T-helper 17 cell (primary cell): ENCODE measurements around the gene TMEM243. TPM values are rescaled to one million over a fixed set of nuclear protein-coding genes. Genes with fewer than 3 reads are reported as not detected.
"Not testable (repeated sequence)": the region's sequence is repeated elsewhere in the genome, so short reads cannot be mapped to it uniquely, and the experiment has no call there.

Source experiments
- ATAC-seq: fragments of 150-1000 bp; cut with Tn5 transposase; 2 replicates; pipeline ENCODE4 v1.10.0; 2021; ENCODE audit warnings: mild to moderate bottlenecking, moderate library complexity
- DNase-seq, 3 donors: peaks; one replicate each; pipeline versions ENCODE4 v3.0.0 to v3.0.0-alpha.2; 2020 to 2021
- H3K9me3 ChIP-seq: one replicate; pipeline ENCODE4 v1.7.0; 2013; ENCODE audit warnings: low read length, mild to moderate bottlenecking; ENCODE audit not compliant: control insufficient read depth, poor library complexity, severe bottlenecking
- H3K27ac Mint-ChIP-seq: one replicate; pipeline ENCODE4 v1.8.0; 2022; ENCODE audit warnings: mild to moderate bottlenecking, moderate library complexity, mixed read lengths
- H3K27me3 Mint-ChIP-seq: one replicate; pipeline ENCODE4 v1.8.0; 2022; ENCODE audit warnings: mixed read lengths
- H3K36me3 Mint-ChIP-seq: one replicate; pipeline ENCODE4 v1.8.0; 2022; ENCODE audit warnings: low read depth, mixed read lengths
- H3K4me1 Mint-ChIP-seq: one replicate; pipeline ENCODE4 v1.8.0; 2022; ENCODE audit warnings: mild to moderate bottlenecking, mixed read lengths
- H3K4me3 Mint-ChIP-seq: one replicate; pipeline ENCODE4 v1.8.0; 2022; ENCODE audit warnings: mild to moderate bottlenecking, moderate library complexity, mixed read lengths
- total RNA-seq, 4 donors: library from RNA in 2 of 4; stranded (reverse) in 2 of 4; gene quantifications; one replicate each; pipeline ENCODE4 v1.2.3 and lab custom pipeline; 2022 to 2026

TMEM243 gene
- total RNA-seq, 2 donors from 2014 or later, result 96.5 to 123 TPM

DNA sequence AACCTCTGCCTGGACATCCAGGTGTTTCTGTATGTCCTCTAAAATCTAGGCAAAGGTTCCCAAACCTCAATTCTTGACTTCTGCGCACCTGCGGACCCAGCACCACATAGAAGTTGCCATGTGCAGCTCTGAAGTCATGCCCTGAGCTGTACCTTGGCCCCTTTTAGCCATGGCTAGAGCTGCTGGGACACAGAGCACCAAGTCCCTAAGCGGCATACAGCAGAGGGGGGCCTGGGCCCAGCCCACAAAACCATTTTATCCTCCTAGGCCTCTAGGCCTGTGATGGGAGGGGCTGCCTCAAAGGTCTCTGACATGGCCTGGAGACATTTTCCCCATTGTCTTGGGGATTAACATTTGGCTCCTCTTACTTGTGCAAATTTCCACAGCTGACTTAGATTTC, 14.6 kb downstream of the TMEM243 start:
- H3K36me3 Mint-ChIP-seq, result peaks cover 2% of the 10 kb centered on the region
- no peaks in the 10 kb centered on the region for H3K9me3 ChIP-seq
- ATAC-seq (no peak), DNase-seq (no peak)
- no peaks in the 10 kb centered on the region for H3K27me3 Mint-ChIP-seq
- H3K4me3 Mint-ChIP-seq, result no peak overlapping the region
- no peak overlapping the region for H3K27ac Mint-ChIP-seq
- H3K4me1 Mint-ChIP-seq, result peaks cover 31% of the 10 kb centered on the region

DNA sequence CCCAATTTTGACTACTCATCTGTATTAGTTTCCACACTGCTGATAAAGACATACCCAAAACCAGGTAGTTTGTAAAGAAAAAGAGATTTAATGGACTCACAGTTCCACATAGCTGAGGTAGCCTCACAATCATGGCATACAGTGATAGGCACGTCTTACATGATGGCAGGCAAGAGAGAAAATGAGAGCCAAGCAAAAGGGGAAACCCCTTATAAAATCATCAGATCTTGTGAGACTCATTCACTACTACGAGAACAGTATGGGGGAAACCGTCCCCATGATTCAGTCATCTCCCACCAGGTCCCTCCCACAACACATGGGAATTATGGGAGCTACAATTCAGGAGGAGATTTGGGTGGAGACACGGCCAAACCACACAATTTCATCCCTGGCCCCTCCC, 15.6 kb downstream of the TMEM243 start:
- H3K27ac Mint-ChIP-seq, DNase-seq, ATAC-seq, H3K4me3 Mint-ChIP-seq, H3K27me3 Mint-ChIP-seq, H3K9me3 ChIP-seq, H3K36me3 Mint-ChIP-seq: not testable (repeated sequence)
- H3K4me1 Mint-ChIP-seq, result peaks cover 29% of the 10 kb centered on the region

DNA sequence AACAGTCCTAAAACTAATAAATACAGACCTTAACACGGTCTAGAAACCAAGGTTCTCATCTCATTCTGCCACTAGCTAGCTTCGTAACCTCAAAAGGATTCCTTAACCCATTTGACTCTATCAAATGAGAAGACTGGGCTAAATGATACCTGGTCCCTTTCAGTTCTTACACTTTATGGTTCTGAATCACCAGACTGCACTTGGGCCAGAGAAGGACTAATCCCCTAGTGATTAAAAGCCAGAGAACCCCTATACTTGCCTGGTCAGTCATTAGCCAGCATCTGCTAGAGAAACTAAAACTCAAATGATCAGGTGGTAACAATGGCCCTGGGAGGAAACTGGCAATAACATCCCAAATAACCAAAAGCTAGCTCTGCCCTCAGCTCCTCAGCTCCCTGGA, 16.8 kb downstream of the TMEM243 start:
- ATAC-seq (no peak), DNase-seq (no peak)
- Mint-ChIP-seq H3K27ac (no peak overlapping the region), H3K36me3 (peaks cover 2% of the 10 kb centered on the region), H3K27me3 (no peaks in the 10 kb centered on the region), H3K4me1 (peaks cover 23% of the 10 kb centered on the region), H3K4me3 (no peak overlapping the region)
- no peaks in the 10 kb centered on the region for H3K9me3 ChIP-seq

DNA sequence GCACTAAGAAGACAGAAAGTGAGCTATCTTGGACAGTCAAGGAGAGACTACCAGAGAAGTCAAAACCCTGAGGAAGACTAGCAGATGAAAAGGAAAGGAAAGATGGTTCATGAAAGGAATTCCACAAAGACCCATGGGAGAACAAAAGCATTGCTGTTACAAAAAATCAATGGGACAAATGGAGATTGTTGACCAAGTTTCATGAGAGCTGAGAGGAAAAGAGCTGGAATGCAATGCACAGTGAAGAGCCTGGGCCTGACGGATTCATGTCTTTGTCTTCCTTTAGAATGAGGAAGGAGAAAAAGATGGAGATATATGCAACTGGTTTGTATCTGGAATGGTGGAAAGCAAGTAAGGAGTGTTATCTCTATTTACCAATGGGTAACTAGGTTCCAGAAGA, 17.3 kb downstream of the TMEM243 start:
- Mint-ChIP-seq H3K4me1 (peaks cover 23% of the 10 kb centered on the region), H3K27ac (peak overlapping the region; percentile 6), H3K4me3 (no peak overlapping the region), H3K36me3 (peaks cover 2% of the 10 kb centered on the region), H3K27me3 (no peaks in the 10 kb centered on the region)
- DNase-seq (no peak), ATAC-seq (no peak)
- no peaks in the 10 kb centered on the region for H3K9me3 ChIP-seq

DNA sequence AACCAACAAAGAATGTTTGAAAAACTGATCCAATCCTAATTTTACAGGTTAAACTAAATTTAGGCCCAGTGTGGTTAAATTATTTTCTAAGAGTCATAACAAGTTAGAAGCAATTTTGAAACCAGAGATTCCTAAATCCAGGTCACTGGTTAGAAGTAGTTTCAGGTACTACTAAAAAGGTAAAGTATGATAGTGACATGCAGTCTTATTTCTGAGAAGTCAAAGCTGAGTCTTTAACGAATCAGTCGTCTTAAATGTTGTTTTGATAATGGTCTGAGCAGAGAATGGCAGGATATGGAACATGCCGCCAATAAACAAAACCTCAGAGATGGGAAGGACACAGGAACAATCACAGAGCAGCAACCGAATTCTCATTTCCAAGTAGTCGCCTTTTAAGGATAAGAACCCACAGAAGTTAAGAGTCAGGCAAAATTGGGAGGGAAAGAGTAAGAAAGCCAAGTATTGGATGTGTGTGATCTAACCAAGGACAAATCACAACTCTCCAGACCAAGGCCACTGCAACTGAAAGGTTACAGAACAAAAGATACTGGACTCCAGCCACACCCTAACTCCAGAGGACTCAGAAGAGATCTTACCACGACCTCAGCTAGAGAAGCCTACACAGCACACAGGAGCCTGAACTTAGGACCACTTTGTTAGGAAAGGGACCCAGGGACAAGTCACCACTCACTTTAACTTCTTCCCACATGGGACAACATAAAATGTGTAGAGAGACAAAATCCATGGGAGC, 19.7 kb downstream of the TMEM243 start:
- no peaks in the 10 kb centered on the region for H3K9me3 ChIP-seq
- peaks cover 26% of the 10 kb centered on the region for H3K4me1 Mint-ChIP-seq
- H3K4me3 Mint-ChIP-seq, result no peak overlapping the region
- no peak for DNase-seq
- peaks cover 7% of the 10 kb centered on the region for H3K36me3 Mint-ChIP-seq
- H3K27me3 Mint-ChIP-seq, result no peaks in the 10 kb centered on the region
- no peak for ATAC-seq
- H3K27ac Mint-ChIP-seq, result peak overlapping the region; percentile 6

DNA sequence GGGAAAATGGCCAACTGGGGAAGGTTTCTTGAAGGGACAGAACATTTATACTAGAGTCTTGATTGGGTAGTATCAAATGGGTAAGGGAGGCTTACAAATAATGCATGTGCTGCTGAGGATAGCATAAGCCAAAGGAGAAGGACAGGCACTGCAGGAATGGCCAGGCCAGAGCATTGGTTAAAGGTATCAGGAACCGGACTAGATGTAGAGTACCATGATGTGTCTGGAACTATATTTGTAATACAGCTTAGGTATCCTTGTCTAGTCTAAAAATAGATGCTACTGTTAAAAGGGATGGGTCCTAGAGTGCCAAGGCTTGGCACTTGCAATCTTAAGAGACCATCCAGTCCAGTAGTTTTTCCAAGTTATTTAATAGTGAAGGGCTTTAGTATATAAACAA, 20.3 kb downstream of the TMEM243 start:
- Mint-ChIP-seq H3K4me3 (no peak overlapping the region), H3K27ac (peak overlapping the region; percentile 6), H3K4me1 (peaks cover 26% of the 10 kb centered on the region)

DNA sequence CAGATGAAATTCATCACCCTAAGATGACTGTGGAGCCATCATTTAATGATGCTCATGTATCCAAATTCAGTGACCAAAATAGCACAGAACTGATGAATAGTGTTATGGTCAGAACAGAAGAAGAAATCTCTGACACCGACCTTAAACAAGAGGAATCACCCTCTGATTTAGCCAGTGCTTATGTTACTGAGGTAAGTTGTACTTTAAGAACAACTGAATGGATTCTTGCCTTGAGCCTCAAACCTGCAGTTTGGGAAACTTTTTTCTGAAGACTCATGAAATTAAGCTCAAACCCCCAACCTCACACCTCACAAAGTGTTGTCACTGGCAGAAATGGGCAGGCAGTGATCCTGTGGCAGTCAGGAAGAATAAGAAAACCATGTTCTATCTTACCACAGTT, 25.6 kb downstream of the TMEM243 start:
- no peak overlapping the region for H3K27ac Mint-ChIP-seq
- ATAC-seq (no peak), DNase-seq (no peak)
- no peaks in the 10 kb centered on the region for H3K27me3 Mint-ChIP-seq
- H3K9me3 ChIP-seq, result no peaks in the 10 kb centered on the region
- H3K36me3 Mint-ChIP-seq, result peaks cover 8% of the 10 kb centered on the region
- no peak overlapping the region for H3K4me3 Mint-ChIP-seq
- H3K4me1 Mint-ChIP-seq, result peaks cover 22% of the 10 kb centered on the region

More for the DNA sequence above, 20.3 kb downstream of the TMEM243 start:
- Mint-ChIP-seq H3K27me3 (no peaks in the 10 kb centered on the region), H3K36me3 (peaks cover 7% of the 10 kb centered on the region)
- H3K9me3 ChIP-seq, result no peaks in the 10 kb centered on the region
- no peak for ATAC-seq
- no peak for DNase-seq

DNA sequence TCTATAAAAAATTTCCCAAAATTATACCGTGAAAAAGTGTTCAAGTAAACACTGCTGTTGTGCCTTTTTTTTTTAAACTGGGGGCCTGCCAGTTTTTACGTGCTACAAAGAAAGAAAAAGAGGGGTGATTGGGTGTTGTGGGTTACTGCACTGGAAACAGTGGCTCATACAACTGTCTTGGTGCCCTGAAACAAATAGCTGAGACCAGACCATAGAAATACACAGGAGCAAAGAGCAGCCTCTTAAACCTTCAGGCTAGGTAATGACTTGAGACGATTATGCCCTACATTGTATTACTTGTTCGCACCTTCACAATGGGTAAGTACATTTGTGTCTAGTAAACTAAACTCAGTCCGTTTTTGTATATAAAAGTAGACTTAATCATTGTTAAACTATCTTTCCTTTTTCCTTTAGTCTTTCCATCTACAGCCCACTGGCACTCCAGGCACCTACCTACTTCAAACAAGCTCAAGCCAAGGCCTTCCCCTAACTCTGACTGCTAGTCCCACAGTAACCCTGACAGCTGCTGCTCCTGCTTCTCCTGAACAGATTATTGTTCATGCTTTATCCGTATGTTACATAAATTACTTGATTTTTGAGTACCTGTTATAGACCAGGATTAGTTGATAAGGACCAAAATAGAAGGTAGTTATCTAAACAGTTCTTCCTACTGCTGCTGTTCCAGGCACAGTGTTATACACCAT, 26.6 kb downstream of the TMEM243 start:
- Mint-ChIP-seq H3K27ac (peak overlapping the region; percentile 90), H3K27me3 (no peaks in the 10 kb centered on the region), H3K4me3 (peak overlapping the region; percentile 69), H3K36me3 (peaks cover 10% of the 10 kb centered on the region), H3K4me1 (peaks cover 27% of the 10 kb centered on the region)
- DNase-seq, result no peak
- no peaks in the 10 kb centered on the region for H3K9me3 ChIP-seq
- no peak for ATAC-seq

DNA sequence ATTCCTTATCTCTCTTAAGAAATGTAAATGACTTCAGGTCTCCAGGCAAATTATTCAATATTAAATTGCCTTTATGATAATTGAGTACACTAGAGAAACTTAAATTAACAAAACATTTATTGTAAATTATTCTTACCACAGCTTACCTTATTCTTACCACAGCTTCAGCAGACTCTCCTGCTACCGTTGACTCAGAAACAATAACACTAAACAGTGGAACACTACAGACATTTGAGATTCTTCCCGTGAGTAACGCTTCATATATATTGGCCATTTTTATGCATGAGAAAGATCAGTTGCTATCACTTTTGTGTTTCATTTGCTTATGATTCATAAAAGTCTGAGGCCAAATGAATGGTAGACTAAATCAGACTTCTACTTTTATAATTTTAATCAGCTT, 28.7 kb downstream of the TMEM243 start:
- H3K27ac Mint-ChIP-seq, result peak overlapping the region; percentile 49
- peaks cover 7% of the 10 kb centered on the region for H3K36me3 Mint-ChIP-seq
- DNase-seq (no peak), ATAC-seq (no peak)
- peaks cover 29% of the 10 kb centered on the region for H3K4me1 Mint-ChIP-seq
- no peaks in the 10 kb centered on the region for H3K27me3 Mint-ChIP-seq
- no peak overlapping the region for H3K4me3 Mint-ChIP-seq
- H3K9me3 ChIP-seq, result no peaks in the 10 kb centered on the region

DNA sequence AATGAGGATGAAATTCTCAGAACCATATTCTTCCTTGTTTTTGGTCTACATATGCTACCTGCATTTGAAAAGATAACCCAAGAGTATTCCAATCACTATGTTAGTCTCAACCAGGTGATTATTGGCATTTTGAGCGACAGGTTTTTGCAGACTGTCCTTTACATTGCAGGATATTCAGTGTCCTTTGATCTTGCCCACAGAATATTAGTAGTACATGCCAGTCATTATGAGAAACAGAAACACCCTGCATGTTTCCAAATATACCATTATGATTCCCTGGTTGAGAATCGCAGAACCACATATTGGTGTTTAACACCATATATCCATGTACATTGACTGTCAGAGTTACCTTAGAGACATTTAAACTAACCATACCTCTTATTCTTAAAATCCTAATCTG, 30.6 kb downstream of the TMEM243 start:
- H3K9me3 ChIP-seq, result no peaks in the 10 kb centered on the region
- peaks cover 9% of the 10 kb centered on the region for H3K36me3 Mint-ChIP-seq
- no peak for DNase-seq
- no peak overlapping the region for H3K4me3 Mint-ChIP-seq
- peak overlapping the region; percentile 64 for H3K27ac Mint-ChIP-seq
- no peak for ATAC-seq
- H3K27me3 Mint-ChIP-seq, result no peaks in the 10 kb centered on the region
- peaks cover 36% of the 10 kb centered on the region for H3K4me1 Mint-ChIP-seq

DNA sequence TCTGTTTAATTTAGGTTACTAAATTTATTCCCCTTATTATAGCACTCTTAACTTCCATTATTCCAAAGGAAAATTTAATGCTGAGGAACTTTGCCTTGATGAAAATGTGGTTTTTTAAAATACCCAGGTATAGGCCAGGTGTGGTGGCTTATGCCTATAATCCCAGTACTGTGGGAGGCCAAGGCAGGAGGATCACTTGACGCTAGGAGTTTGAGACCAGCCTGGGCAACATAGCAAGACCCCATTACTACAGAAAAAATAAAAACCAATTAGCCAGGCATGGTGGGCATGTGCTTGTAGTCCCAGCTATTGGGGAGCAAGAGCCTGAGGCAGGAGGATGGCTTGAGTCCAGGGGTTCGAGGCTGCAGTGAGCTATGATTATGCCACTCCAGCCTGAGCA, 32.4 kb downstream of the TMEM243 start:
- peaks cover 6% of the 10 kb centered on the region for H3K36me3 Mint-ChIP-seq
- peaks cover 29% of the 10 kb centered on the region for H3K4me1 Mint-ChIP-seq
- no peaks in the 10 kb centered on the region for H3K9me3 ChIP-seq
- no peak overlapping the region for H3K4me3 Mint-ChIP-seq
- H3K27me3 Mint-ChIP-seq, result no peaks in the 10 kb centered on the region
- DNase-seq (no peak), ATAC-seq (no peak)
- peak overlapping the region; percentile 49 for H3K27ac Mint-ChIP-seq

DNA sequence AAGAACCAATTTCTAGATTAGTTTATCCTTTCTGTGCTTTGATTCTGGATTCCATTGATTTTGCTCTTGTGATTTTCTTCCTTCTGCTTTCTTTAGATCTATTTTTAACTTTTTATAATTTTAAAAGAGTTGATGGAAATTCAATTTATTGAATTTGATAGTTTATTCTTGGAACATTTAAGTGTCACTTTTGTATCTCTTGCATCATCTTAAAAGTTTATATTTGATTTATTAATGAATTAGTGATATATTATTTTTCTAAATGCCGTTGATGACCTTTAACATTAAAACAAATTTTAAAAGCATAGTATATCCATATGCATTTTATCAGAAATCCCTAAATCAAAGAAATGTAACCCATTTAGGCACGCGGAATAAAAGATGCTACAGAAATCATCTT, 40.4 kb downstream of the TMEM243 start:
- Mint-ChIP-seq H3K27me3 (no peaks in the 10 kb centered on the region), H3K36me3 (peaks cover 9% of the 10 kb centered on the region), H3K4me3 (no peak overlapping the region), H3K27ac (no peak overlapping the region), H3K4me1 (peaks cover 20% of the 10 kb centered on the region)
- no peaks in the 10 kb centered on the region for H3K9me3 ChIP-seq
- DNase-seq (no peak), ATAC-seq (no peak)

DNA sequence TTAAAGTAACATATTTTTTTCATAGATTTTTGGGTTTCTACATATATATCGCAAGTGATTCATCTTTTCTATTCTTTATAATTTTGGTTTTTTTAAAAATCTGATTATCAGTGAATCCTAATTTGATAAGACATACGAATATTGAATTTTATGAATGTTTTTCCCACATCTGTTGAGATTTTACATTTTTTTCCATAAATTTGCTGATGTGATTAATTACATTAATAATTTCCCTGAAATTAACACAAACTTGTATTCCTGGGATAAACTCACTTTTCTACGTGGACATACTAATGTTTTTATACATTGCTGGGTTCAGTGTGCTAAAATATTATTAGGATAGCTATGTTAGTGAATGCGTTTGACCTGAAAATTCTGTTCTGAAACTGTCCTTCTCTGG, 41.2 kb downstream of the TMEM243 start:
- H3K27ac Mint-ChIP-seq, result peak overlapping the region; percentile 81

DNA sequence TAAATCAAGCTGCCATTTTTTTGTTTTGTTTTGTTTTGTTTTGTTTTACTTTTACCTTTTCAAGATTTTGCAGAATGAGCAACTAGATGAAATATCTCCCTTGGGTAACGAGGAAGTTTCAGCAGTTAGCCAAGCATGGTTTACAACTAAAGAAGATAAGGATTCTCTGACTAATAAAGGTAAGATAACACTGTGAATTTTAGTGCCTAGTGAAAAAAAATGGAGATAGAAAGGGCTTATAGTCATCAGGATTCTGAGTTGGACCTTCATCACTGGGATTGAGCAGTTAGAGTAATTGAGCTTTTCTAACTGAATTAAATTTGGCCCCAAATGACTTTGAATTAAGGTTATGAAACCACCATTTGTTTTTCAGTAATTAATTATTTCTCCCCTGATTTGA, 46.1 kb downstream of the TMEM243 start:
- Mint-ChIP-seq H3K27ac (peak overlapping the region; percentile 49), H3K4me1 (peaks cover 31% of the 10 kb centered on the region), H3K36me3 (peaks cover 31% of the 10 kb centered on the region), H3K4me3 (no peak overlapping the region), H3K27me3 (no peaks in the 10 kb centered on the region)
- H3K9me3 ChIP-seq, result no peaks in the 10 kb centered on the region
- no peak for ATAC-seq
- no peak for DNase-seq

More for the DNA sequence above, 41.2 kb downstream of the TMEM243 start:
- DNase-seq, result no peak
- ATAC-seq, result no peak
- H3K9me3 ChIP-seq, result no peaks in the 10 kb centered on the region
- H3K27me3 Mint-ChIP-seq, result no peaks in the 10 kb centered on the region
- peaks cover 14% of the 10 kb centered on the region for H3K36me3 Mint-ChIP-seq
- peaks cover 23% of the 10 kb centered on the region for H3K4me1 Mint-ChIP-seq
- H3K4me3 Mint-ChIP-seq, result no peak overlapping the region
